Measurements from ENCODE around the gene SHANK1.

Gene SHANK1

DNA sequence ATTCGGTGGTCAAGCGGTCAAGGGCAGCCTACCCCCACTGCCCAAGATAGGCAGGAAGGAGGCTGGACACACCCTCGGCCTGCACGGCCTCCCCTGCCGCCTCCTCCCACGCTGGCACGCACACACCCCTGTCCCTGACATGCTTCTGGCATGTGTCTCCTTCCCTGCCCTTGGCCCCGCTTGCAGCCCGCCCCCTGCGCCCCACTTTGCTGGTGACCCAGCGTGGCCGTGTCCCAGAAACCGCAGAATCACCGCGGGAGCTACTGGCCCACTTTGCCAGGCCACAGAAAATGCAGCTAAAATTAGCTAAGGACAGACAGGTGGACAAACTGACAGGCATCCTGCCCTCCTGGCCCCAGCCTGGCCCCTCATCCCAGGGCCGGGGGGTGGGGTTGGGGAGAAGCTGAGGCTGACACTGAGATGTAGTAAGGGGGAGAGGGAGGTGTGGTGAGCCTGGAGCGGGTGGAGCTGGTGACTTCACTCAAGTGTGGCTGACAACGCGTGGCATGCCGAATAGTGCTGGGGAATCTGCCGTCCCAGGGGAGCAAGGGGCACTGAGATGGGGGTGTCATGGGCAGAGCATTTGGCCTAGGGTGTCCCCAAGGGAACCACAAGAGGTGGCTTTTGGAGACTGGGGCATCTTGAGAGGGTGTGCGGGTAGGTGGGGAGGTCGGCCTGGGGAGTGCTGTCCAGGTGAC lies 2.4 kb downstream of the SHANK1 start:
- Histone ChIP-seq H3K27me3 (ENCODE audit: insufficient read depth, poor library complexity, severe bottlenecking) (peaks cover 17% of the 10 kb centered on the region), H3K4me3 (replicated peaks; ENCODE audit: insufficient read depth, low read length) (no peak overlapping the region), H3K27ac (replicated peaks) (no peak overlapping the region)
- no peak for DNase-seq (ENCODE audit: low read depth in 1 of 2, low spot score in 1 of 2)
- TF ChIP-seq CTCF (IDR thresholded peaks at IDR 0.05; ENCODE audit: insufficient read depth, low read length) (no peak), GABPA (IDR thresholded peaks at IDR 0.05; ENCODE audit: low read depth) (no peak), SPI1 (IDR thresholded peaks at IDR 0.05; ENCODE audit: borderline replicate concordance, low read depth) (no peak), POLR2AphosphoS5 (IDR thresholded peaks at IDR 0.05; ENCODE audit: low read depth) (no peak)
- TF ChIP-seq, protein P1, sequence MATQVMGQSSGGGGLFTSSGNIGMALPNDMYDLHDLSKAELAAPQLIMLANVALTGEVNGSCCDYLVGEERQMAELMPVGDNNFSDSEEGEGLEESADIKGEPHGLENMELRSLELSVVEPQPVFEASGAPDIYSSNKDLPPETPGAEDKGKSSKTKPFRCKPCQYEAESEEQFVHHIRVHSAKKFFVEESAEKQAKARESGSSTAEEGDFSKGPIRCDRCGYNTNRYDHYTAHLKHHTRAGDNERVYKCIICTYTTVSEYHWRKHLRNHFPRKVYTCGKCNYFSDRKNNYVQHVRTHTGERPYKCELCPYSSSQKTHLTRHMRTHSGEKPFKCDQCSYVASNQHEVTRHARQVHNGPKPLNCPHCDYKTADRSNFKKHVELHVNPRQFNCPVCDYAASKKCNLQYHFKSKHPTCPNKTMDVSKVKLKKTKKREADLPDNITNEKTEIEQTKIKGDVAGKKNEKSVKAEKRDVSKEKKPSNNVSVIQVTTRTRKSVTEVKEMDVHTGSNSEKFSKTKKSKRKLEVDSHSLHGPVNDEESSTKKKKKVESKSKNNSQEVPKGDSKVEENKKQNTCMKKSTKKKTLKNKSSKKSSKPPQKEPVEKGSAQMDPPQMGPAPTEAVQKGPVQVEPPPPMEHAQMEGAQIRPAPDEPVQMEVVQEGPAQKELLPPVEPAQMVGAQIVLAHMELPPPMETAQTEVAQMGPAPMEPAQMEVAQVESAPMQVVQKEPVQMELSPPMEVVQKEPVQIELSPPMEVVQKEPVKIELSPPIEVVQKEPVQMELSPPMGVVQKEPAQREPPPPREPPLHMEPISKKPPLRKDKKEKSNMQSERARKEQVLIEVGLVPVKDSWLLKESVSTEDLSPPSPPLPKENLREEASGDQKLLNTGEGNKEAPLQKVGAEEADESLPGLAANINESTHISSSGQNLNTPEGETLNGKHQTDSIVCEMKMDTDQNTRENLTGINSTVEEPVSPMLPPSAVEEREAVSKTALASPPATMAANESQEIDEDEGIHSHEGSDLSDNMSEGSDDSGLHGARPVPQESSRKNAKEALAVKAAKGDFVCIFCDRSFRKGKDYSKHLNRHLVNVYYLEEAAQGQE (IDR thresholded peaks at IDR 0.05; ENCODE audit: insufficient replicate concordance, low read depth) = no peak

DNA sequence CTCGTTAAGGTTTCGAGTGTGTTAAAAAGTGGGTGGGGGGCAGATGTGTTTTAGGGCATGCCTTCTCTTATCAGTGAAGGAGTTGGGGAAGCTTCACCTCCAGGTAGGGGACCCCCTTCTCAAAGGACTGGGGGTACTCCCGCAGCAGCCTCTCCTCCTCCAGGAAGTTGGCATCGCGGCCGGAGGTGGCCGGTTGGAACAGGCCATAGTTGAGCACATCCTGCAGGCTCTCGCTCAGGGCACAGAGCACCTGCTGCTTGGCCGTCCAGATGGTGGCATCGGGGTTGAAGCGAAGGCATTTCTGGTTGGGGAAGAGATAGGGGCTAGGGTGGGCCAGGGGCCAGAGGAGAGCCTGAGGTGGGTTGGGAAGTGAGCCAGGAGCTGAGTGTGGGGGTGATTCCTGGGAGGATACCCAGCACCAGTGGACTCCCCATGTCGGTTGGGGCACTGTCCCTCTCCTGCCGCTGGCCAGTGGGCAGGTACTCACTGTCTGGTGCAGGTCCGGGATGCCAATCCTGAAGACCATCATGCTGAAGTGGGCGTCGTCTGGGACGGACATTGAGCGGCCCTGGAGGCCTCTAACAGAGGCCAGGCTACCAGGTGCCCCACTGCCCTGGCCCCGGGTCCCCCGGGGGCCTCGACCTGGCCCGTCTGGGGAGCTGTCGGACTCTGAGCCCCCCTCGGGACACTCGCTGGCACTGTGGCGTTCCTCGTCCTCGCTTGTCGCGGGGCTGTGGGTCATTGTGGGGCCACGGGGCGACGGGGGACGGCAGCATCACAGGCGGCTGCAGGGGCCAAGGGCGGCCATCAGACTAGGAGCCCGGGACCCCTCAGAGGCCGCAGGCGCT lies 3.2 kb downstream of the SHANK1 start:
- no peak overlapping the region for H3K27ac ChIP-seq (replicated peaks)
- DNase-seq (ENCODE audit: low read depth in 1 of 2, low spot score in 1 of 2) = no peak
- no peak overlapping the region for H3K4me3 ChIP-seq (replicated peaks; ENCODE audit: insufficient read depth, low read length)
- peaks cover 15% of the 10 kb centered on the region for H3K27me3 ChIP-seq (ENCODE audit: insufficient read depth, poor library complexity, severe bottlenecking)
- TF ChIP-seq GABPA (IDR thresholded peaks at IDR 0.05; ENCODE audit: low read depth) (no peak), SPI1 (IDR thresholded peaks at IDR 0.05; ENCODE audit: borderline replicate concordance, low read depth) (no peak), POLR2AphosphoS5 (IDR thresholded peaks at IDR 0.05; ENCODE audit: low read depth) (no peak)
- TF ChIP-seq, protein P1 (IDR thresholded peaks at IDR 0.05; ENCODE audit: insufficient replicate concordance, low read depth) = no peak

DNA sequence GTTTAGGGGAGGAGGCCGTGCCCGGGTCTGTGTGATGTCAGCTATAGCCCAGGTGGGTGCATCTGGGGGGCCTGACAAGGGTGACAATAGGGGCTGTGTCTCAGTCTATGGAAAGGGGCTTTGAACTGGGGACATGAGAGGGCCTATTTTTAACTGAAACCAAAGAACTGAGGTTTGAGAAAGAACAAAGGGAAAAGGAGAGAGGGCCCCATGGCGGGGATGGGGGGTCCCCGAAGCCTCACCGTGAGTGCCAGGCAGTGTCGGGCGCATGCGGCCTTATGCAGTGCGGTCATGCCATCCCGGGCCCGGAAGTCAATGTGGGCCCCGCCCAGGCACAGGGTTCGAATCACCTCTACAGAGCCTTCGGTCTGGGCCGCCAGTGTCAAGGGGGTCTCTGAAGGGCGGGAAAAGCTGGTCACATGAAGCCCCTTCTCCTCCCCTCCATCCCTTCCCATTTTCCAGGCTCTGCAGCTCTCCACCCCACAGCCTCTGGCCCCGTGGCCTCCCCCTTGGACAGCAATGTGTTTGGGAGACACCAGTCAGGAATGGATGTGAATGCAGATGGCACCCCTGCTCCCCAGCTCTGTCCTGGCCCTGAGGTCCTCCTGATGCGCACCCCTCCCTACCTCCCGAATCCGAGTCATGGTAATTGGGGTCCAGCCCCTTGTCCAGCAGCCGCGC lies 5.9 kb downstream of the SHANK1 start:
- Histone ChIP-seq H3K27ac (replicated peaks) (no peak overlapping the region), H3K4me3 (replicated peaks; ENCODE audit: insufficient read depth, low read length) (no peak overlapping the region), H3K27me3 (ENCODE audit: insufficient read depth, poor library complexity, severe bottlenecking) (peaks cover 7% of the 10 kb centered on the region)
- DNase-seq (ENCODE audit: low read depth in 1 of 2, low spot score in 1 of 2) = no peak
- TF ChIP-seq POLR2AphosphoS5 (IDR thresholded peaks at IDR 0.05; ENCODE audit: low read depth) (no peak), GABPA (IDR thresholded peaks at IDR 0.05; ENCODE audit: low read depth) (no peak), CTCF (IDR thresholded peaks at IDR 0.05; ENCODE audit: insufficient read depth, low read length) (no peak), SPI1 (IDR thresholded peaks at IDR 0.05; ENCODE audit: borderline replicate concordance, low read depth) (no peak)
- TF ChIP-seq, protein P1 (IDR thresholded peaks at IDR 0.05; ENCODE audit: insufficient replicate concordance, low read depth) = no peak

Measured in HL-60 (cell line).